ENCODE data around the gene LDB1. TPM values are rescaled to one million over a fixed set of nuclear protein-coding genes. Genes with fewer than 3 reads are reported as not detected.
A peak's percentile ranks its signal among the peaks of the same experiment; 100 is the strongest.

LDB1 gene
- total RNA-seq, 1 experiment from 2014 or later = 31.1 TPM

GRCh38 chr10:102140913-102141540 lies 20.9 kb upstream of the LDB1 start:
- in situ Hi-C loops (cut with HindIII; ENCODE audit: low pct_unique_long_range_greater_than_20kb, low sequenced_read_pairs) = no loop called here
- no peak for DNase-seq (ENCODE audit: low read depth, low spot score)

DNA sequence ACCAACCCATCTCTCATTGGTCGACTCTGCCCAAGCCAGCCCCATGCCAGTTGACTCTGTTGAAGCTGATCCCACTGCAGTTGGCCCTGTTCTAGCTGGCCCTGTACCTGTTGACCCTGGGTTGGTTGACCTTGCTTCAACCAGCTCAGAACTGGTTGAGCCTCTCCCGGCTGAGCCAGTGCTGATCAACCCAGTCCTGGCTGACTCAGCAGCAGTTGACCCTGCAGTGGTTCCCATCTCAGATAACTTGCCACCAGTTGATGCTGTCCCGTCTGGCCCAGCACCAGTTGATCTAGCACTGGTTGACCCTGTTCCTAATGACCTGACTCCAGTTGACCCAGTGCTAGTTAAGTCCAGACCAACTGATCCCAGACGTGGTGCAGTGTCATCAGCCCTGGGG lies 20.1 kb upstream of the LDB1 start:
- no peak for DNase-seq (ENCODE audit: low read depth, low spot score)
- in situ Hi-C loops (cut with HindIII; ENCODE audit: low pct_unique_long_range_greater_than_20kb, low sequenced_read_pairs) = no loop called here

- in situ Hi-C loops (cut with HindIII; ENCODE audit: low pct_unique_long_range_greater_than_20kb, low sequenced_read_pairs) = no loop called here
- no peak for DNase-seq (ENCODE audit: low read depth, low spot score)
Observed at GRCh38 chr10:102139281-102140110, 19.3 kb upstream of the LDB1 start.

DNA sequence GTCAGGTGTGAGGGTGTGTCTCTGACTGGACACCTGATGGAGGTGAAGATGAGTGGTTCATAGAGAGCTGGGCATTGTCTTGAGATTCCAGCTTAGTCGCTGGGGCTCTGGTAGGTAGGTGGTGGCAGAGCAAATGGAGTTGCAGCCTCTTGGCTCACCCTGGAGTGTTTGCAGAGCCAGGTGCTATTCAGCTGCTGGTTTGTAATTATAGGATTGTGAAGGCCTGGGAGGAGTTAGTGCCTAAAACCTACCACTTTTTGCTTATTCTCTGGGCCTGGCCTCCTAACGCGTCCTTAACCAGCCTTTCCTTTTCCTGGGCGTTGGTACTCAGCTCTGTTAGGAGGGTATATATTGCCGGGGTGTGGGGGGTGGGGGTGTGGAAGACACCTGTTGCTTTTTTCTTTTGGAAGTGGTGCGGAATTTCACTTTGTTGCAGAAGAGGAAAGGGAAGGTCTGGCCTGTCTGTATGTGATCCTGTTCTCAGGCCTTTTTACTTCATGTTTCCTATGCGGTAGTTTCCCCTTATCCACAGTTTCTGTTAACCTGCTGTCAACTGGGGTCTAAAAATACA lies 15.9 kb upstream of the LDB1 start:
- in situ Hi-C loops (cut with HindIII; ENCODE audit: low pct_unique_long_range_greater_than_20kb, low sequenced_read_pairs) = no loop called here
- DNase-seq (ENCODE audit: low read depth, low spot score) = no peak

- in situ Hi-C loops (cut with HindIII; ENCODE audit: low pct_unique_long_range_greater_than_20kb, low sequenced_read_pairs) = no loop called here
- DNase-seq (ENCODE audit: low read depth, low spot score) = no peak
Observed at GRCh38 chr10:102134416-102134815, 14.2 kb upstream of the LDB1 start.

GRCh38 chr10:102133373-102134195 lies 13.4 kb upstream of the LDB1 start:
- in situ Hi-C loops (cut with HindIII; ENCODE audit: low pct_unique_long_range_greater_than_20kb, low sequenced_read_pairs) = no loop called here
- peak; percentile 76 for DNase-seq (ENCODE audit: low read depth, low spot score)

DNA sequence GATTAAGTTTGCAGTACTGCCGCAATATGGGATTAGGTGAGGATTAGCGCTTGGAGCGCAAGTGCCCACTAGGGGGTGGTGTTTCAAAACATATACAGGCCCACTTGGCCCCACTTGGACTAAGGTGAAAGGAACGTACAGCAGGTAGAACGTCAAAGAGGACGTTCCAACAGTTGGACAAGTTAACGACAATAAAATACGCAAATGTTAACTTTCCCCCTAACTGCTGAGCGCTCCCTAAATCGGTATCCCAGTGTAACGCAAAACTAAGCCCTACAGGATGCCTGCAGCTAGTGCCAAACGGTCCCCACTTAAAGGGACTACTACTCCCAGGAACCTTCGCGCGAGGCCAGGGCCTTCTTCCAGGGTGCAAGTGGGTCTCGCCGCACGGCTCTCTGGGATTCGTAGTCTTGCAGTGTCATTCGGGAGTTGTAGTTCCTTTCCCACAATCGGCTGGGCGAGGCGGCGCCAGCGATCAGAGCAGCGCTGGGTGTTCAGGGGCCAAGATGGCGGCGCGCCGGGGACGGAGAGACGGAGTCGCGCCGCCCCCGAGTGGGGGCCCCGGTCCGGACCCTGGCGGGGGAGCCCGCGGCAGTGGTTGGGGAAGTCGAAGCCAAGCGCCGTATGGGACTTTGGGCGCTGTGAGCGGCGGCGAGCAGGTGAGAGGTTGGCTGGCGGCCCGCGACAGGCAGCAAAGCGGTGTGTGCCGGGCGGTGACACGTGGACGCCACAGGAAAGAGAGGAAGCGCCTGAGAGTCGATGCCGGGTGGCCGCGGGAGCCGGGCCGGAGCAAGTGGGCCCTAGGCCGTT lies 12.6 kb upstream of the LDB1 start, which contains the start of gene PPRC1:
TSS of gene PPRC1 (plus strand) at position 478 of the 810 bp plus-strand sequence. CDS start at position 507, 29 bp downstream.
- peak; percentile 98 for DNase-seq (ENCODE audit: low read depth, low spot score)
- in situ Hi-C loops (cut with HindIII; ENCODE audit: low pct_unique_long_range_greater_than_20kb, low sequenced_read_pairs) = no loop called here

GRCh38 chr10:102132193-102132562 lies 12.0 kb upstream of the LDB1 start:
- in situ Hi-C loops (cut with HindIII; ENCODE audit: low pct_unique_long_range_greater_than_20kb, low sequenced_read_pairs) = no loop called here

GRCh38 chr10:102131286-102132170 lies 11.4 kb upstream of the LDB1 start:
- in situ Hi-C loops (cut with HindIII; ENCODE audit: low pct_unique_long_range_greater_than_20kb, low sequenced_read_pairs) = no loop called here

More at GRCh38 chr10:102132193-102132562, 12.0 kb upstream of the LDB1 start:
- DNase-seq (ENCODE audit: low read depth, low spot score) = no peak

GRCh38 chr10:102123223-102123622 lies 3.1 kb upstream of the LDB1 start:
- no peak for DNase-seq (ENCODE audit: low read depth, low spot score)
- in situ Hi-C loops (cut with HindIII; ENCODE audit: low pct_unique_long_range_greater_than_20kb, low sequenced_read_pairs) = no loop called here

More at GRCh38 chr10:102131286-102132170, 11.4 kb upstream of the LDB1 start:
- DNase-seq (ENCODE audit: low read depth, low spot score) = no peak

DNA sequence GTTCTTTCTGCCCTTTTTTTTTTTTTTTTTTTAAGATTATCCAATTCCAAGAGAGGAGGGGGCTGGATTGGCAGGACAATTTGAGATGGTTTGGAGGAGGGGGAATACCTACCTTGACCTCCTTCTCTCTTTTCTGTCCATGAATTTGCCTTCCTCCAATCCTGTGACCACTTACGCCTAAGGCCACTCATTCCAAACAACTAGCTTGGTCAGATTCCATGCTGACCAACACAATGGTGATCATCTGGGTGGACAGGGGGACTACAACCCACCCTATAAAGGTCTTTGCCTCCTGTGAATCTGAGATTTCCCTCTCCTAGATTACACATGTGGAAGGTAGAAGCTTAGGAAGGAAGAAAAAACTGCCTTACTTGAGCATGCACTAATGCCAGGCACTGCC lies 2.3 kb upstream of the LDB1 start:
- in situ Hi-C loops (cut with HindIII; ENCODE audit: low pct_unique_long_range_greater_than_20kb, low sequenced_read_pairs) = no loop called here

DNA sequence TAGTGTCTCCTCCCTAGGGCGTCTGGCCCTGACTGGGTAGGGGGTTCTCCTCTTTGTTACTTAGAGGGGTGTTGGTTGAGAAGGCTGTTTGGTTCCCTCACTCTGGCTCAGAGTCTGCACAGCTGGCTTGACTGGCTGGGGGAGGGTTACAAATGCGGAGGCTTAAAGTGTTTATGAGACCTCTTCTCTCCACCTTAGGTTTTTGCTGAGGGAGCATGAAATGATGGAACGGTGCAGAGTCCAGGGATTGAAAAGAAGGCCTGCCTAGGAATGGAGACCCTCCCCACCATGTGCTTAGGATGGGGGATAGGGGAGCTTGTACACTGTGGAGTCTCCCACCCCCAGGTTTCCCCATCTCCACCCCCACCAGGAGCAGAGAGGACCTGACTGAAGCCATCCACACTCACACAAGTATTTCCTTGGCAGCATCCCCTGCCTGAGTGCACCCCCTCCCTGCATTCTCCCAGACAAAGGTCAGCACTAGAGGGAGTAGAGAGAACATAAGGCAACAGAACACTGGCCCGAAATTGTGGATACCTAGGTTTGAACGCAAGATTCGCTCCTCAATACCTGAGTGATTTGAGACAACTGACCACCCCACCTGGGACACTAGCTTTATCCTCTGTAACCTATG lies 1.7 kb upstream of the LDB1 start:
- peak; percentile 17 for DNase-seq (ENCODE audit: low read depth, low spot score)
- in situ Hi-C loops (cut with HindIII; ENCODE audit: low pct_unique_long_range_greater_than_20kb, low sequenced_read_pairs) = no loop called here

More for the DNA sequence above, 2.3 kb upstream of the LDB1 start:
- no peak for DNase-seq (ENCODE audit: low read depth, low spot score)

GRCh38 chr10:102120991-102121738 lies 997 bp upstream of the LDB1 start:
- DNase-seq (ENCODE audit: low read depth, low spot score) = no peak
- in situ Hi-C loops (cut with HindIII; ENCODE audit: low pct_unique_long_range_greater_than_20kb, low sequenced_read_pairs) = no loop called here

GRCh38 chr10:102119417-102120141 lies 589 bp downstream of the LDB1 start:
- DNase-seq (ENCODE audit: low read depth, low spot score) = peak; percentile 74
- in situ Hi-C loops (cut with HindIII; ENCODE audit: low pct_unique_long_range_greater_than_20kb, low sequenced_read_pairs) = no loop called here

DNA sequence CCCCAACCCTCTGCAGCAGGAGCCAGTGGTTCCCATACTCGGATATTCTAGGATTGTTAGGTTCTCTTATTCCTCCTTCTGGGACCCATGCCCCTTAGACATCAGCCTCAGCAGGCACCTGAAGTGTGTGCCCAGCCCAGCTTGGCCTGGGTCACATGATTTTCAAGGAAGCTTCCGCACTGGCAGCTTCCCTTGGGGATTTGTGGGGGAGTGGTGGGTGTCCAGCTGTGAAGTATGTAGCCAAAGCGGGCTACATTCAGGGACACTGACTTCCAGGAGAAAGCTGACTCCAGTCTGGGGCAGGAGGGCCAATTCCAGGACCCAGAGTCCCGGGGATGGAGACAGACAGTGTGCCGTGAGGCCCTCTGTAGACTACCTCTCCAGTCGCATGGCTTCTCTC lies 1.3 kb downstream of the LDB1 start:
- in situ Hi-C loops (cut with HindIII; ENCODE audit: low pct_unique_long_range_greater_than_20kb, low sequenced_read_pairs) = no loop called here
- peak; percentile 49 for DNase-seq (ENCODE audit: low read depth, low spot score)
